SU-DHL-6 (cell line): ENCODE measurements around the gene RAB6B.

Source experiments
- H2AFZ ChIP-seq: fragments of 200-600 bp; sonication (generic); 2 replicates; pipeline ENCODE4 v1.6.1; 2014; ENCODE audit warnings: low read depth, mild to moderate bottlenecking, moderate library complexity, mixed read lengths, antibody characterized with exemption, low read length; ENCODE audit not compliant: severe bottlenecking
- H3F3A ChIP-seq: fragments of 200-600 bp; shearing (Covaris generic); 2 replicates; pipeline ENCODE4 v1.6.0; 2016; ENCODE audit warnings: antibody characterized with exemption, mild to moderate bottlenecking; ENCODE audit not compliant: insufficient read depth
- H3K27ac ChIP-seq: fragments of 200-600 bp; sonication (generic); 2 replicates; pipeline ENCODE4 v1.5.1; 2016; ENCODE audit warnings: low read depth, mild to moderate bottlenecking, low read length, moderate library complexity, mixed read lengths
- H3K27me3 ChIP-seq: fragments of 200-600 bp; sonication (generic), shearing (Covaris generic); 2 replicates; pipeline ENCODE4 v1.6.0; 2014; ENCODE audit warnings: mild to moderate bottlenecking, low read length
- H3K36me3 ChIP-seq: fragments of 200-600 bp; sonication (generic); 2 replicates; pipeline ENCODE4 v1.6.1; 2014; ENCODE audit warnings: mild to moderate bottlenecking, low read length, mixed read lengths
- H3K4me2 ChIP-seq: fragments of 300-600, 200-600 bp; shearing (Covaris generic), sonication (generic); 2 replicates; pipeline ENCODE4 v1.6.0; 2014; ENCODE audit warnings: low read length, low read depth, mild to moderate bottlenecking; ENCODE audit not compliant: poor library complexity, severe bottlenecking
- H3K4me3 ChIP-seq: fragments of 200-600 bp; sonication (generic); 2 replicates; pipeline ENCODE4 v1.5.1; 2014; ENCODE audit warnings: antibody characterized with exemption, low read length, mild to moderate bottlenecking, mixed read lengths; ENCODE audit not compliant: insufficient read depth, poor library complexity, severe bottlenecking
- H3K79me2 ChIP-seq: fragments of 200-600 bp; sonication (generic); 2 replicates; pipeline ENCODE4 v1.6.1; 2014; ENCODE audit warnings: mild to moderate bottlenecking, low read length, moderate library complexity; ENCODE audit not compliant: insufficient read depth
- H3K9ac ChIP-seq: fragments of 200-600 bp; sonication (generic); 2 replicates; pipeline ENCODE4 v1.7.0; 2014; ENCODE audit warnings: mild to moderate bottlenecking, low read length
- H3K9me2 ChIP-seq: fragments of 200-600 bp; sonication (generic); replicated peaks from 2 replicates; pipeline ENCODE4 v1.6.1; 2014; ENCODE audit warnings: low read length; ENCODE audit not compliant: insufficient read depth
- H3K9me3 ChIP-seq: fragments of 200-600 bp; sonication (generic); 2 replicates; pipeline ENCODE4 v1.6.1; 2014; ENCODE audit warnings: low read length, mixed read lengths; ENCODE audit not compliant: insufficient read depth
- H4K20me1 ChIP-seq: fragments of 200-600 bp; sonication (generic); 2 replicates; pipeline ENCODE4 v1.6.1; 2014; ENCODE audit warnings: low read depth, mild to moderate bottlenecking, antibody characterized with exemption, low read length, moderate library complexity, mixed read lengths
- EZH2phosphoT487 ChIP-seq: fragments of 200-600 bp; sonication (generic), shearing (Covaris generic); conservative IDR thresholded peaks from 2 replicates; pipeline ENCODE4 v1.6.1; 2018; ENCODE audit warnings: mild to moderate bottlenecking, antibody characterized with exemption, low read length, moderate library complexity, mixed read lengths
- TF ChIP-seq, protein P1 (sequence below): fragments of 200-600 bp; sonication (generic); IDR thresholded peaks from one replicate; pipeline ENCODE4 v1.5.1; 2017; ENCODE audit warnings: antibody characterized with exemption, mild to moderate bottlenecking, low read length, moderate library complexity; ENCODE audit not compliant: insufficient read depth, poor library complexity, severe bottlenecking

The RAB6B gene

DNA sequence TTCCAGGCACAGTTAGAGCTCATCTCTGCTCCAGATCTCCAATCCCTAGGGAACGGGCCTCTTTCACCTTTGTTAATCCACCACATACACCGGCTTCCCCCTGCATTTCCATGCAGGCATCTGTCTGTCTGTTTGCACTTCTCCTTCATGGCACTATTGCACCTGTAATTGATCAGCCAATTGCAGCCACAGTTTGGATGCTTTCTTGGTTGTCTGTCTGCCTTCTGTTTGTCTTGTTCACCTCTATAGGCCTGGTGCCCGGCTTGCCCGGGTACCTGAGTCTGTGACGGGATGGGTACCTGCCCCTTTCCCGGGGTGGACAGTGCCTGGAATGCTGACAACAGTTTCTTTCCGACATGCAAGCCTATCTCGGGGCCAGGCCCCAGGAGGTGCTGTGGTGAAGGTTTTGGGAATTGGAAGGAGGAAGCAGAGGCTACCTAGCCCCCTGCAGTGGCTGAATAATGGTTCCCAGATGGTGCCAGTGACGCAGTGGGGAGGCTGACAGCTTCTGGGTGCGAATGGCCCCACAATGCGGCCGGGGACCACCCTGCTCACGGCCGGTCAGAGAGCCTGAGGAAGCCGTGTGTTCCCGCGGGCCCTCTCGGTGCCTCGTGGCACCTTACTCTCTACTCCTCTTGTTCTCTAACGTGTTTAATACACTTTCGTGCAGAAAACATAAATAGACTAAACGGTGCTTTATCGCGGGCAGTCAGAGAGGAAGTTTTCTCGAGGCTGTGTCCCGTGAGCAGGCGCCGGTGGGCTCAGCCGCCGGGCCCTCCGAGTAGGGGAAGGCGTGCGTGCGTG, 31.3 kb upstream of the RAB6B start:
- no peak overlapping the region for H3K27ac ChIP-seq
- peak overlapping the region; percentile 36 for H3K4me2 ChIP-seq
- no peaks in the 10 kb centered on the region for H4K20me1 ChIP-seq
- no peak overlapping the region for H3K4me3 ChIP-seq
- TF ChIP-seq EZH2phosphoT487 = no peak
- TF ChIP-seq, protein P1, sequence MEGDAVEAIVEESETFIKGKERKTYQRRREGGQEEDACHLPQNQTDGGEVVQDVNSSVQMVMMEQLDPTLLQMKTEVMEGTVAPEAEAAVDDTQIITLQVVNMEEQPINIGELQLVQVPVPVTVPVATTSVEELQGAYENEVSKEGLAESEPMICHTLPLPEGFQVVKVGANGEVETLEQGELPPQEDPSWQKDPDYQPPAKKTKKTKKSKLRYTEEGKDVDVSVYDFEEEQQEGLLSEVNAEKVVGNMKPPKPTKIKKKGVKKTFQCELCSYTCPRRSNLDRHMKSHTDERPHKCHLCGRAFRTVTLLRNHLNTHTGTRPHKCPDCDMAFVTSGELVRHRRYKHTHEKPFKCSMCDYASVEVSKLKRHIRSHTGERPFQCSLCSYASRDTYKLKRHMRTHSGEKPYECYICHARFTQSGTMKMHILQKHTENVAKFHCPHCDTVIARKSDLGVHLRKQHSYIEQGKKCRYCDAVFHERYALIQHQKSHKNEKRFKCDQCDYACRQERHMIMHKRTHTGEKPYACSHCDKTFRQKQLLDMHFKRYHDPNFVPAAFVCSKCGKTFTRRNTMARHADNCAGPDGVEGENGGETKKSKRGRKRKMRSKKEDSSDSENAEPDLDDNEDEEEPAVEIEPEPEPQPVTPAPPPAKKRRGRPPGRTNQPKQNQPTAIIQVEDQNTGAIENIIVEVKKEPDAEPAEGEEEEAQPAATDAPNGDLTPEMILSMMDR = no peak
- H3K9ac ChIP-seq = no peak overlapping the region
- no peaks in the 10 kb centered on the region for H3K9me3 ChIP-seq
- no peaks in the 10 kb centered on the region for H3K27me3 ChIP-seq
- no peak overlapping the region for H2AFZ ChIP-seq
- H3F3A ChIP-seq = no peaks in the 10 kb centered on the region
- no peaks in the 10 kb centered on the region for H3K79me2 ChIP-seq
- H3K36me3 ChIP-seq = no peaks in the 10 kb centered on the region
- no peaks in the 10 kb centered on the region for H3K9me2 ChIP-seq

DNA sequence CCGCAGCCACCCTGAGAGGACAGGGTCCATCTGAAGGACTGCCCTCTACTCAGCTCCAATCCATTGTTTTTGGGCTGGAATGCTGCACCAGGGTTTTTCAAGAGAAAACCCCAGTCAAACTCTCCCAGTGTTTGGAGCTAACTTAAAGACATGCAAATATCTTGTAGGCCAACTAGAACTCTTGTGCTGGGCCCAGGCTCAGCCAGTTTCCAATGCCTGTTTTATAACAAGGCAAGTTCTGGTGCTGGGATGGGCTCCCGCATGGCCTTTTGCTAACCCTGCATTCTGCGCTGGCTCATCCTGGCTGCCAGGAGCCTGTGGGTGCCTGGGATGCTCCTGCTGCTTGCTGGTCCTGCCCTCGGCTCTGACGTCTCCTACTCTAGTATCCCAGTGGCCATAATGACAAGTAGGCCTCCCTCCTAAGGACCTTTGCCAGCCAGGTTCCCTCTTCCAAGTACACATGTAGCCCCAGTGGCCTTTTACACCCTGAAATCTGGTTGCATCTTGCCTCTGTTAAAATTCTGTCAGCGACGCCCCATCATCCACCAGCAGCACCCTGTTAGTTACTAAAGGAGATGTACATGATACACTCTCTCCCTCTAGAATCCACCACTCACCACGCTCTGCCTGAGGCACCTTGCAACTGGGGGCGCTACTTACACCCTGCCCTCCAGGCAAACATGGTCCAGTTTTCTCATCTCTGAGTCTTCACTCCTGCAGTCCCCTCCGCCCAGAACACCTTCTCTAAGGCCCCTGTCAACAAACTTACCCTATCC, 30.5 kb upstream of the RAB6B start:
- Histone ChIP-seq H3K79me2 (no peaks in the 10 kb centered on the region), H3K9ac (no peak overlapping the region), H3K9me3 (no peaks in the 10 kb centered on the region), H4K20me1 (no peaks in the 10 kb centered on the region), H3K36me3 (no peaks in the 10 kb centered on the region), H2AFZ (no peak overlapping the region), H3K27ac (no peak overlapping the region), H3K27me3 (no peaks in the 10 kb centered on the region), H3F3A (no peaks in the 10 kb centered on the region), H3K4me2 (no peak overlapping the region), H3K4me3 (no peak overlapping the region), H3K9me2 (no peaks in the 10 kb centered on the region)
- TF ChIP-seq, protein P1 = no peak
- TF ChIP-seq EZH2phosphoT487 = no peak

DNA sequence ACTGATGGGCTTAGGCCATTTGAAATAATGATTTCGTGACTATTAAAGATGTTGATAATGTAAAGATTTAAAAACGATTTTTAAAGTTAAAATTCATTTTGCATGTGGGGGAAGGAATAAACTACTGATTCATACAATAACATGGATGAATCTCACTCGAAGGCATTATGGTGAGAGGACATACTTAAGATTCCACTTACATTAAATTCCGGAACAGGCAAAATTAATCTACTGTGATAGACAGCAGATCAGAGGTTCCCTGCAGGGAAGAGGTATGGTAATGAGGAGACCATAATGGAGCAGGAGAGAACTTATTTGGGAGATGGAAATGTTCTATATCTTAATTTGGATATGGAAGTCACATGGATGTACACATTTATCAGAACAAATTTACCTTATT, 28.4 kb upstream of the RAB6B start:
- H3K9ac ChIP-seq = no peak overlapping the region
- H4K20me1 ChIP-seq = no peaks in the 10 kb centered on the region
- no peak overlapping the region for H3K4me2 ChIP-seq
- no peaks in the 10 kb centered on the region for H3K9me3 ChIP-seq
- no peaks in the 10 kb centered on the region for H3F3A ChIP-seq
- TF ChIP-seq, protein P1 = no peak
- no peak for TF ChIP-seq EZH2phosphoT487
- no peaks in the 10 kb centered on the region for H3K79me2 ChIP-seq
- H3K27ac ChIP-seq = no peak overlapping the region
- no peaks in the 10 kb centered on the region for H3K9me2 ChIP-seq
- no peak overlapping the region for H2AFZ ChIP-seq
- no peak overlapping the region for H3K4me3 ChIP-seq
- no peaks in the 10 kb centered on the region for H3K27me3 ChIP-seq
- H3K36me3 ChIP-seq = no peaks in the 10 kb centered on the region
